K562 (cell line): ENCODE results near the gene FAM110D. TPM values are rescaled to one million over a fixed set of nuclear protein-coding genes. Genes with fewer than 3 reads are reported as not detected.

Source experiments
- ATAC-seq: fragments of 200-7000 bp; cut with Tn5 transposase; 3 replicates; pipeline ENCODE4 v1.9.1; 2020; ENCODE audit warnings: moderate library complexity
- BruUV-seq: library from RNA; stranded (reverse); fragments of 400-500 nt; replicated peaks from 2 replicates; lab custom pipeline; 2021; lab: Mats Ljungman, UMichigan
- CTCF ChIA-PET: fragments of 300-600 bp; formaldehyde crosslinking; extraction: SDS; loops from one replicate; lab custom pipeline; 2021; ENCODE audit warnings: low intra/inter-chr PET ratio; lab: Yijun Ruan, JAX
- POLR2A ChIA-PET: fragments of 300-600, 350-650 bp; sonication (Branson Sonifier 250); formaldehyde crosslinking; extraction: SDS; loops from one replicate; lab custom pipeline; 2021; ENCODE audit warnings: antibody characterized with exemption, inconsistent platforms; lab: Yijun Ruan, JAX
- DNase-seq, 4 experiments: peaks; one replicate each; pipeline versions ENCODE4 v3.0.0 to v3.0.0-alpha.2; 2011 to 2018; ENCODE audit warnings: low spot score in 3 of 4, mixed read lengths in 3 of 4; ENCODE audit errors: extremely low read depth in 1 of 4
- FAIRE-seq: peaks from 2 replicates; lab custom pipeline; 2011; peaks lifted over from hg19 to GRCh38; lab: Jason Lieb, UNC
- H2AFZ ChIP-seq: 2 replicates; pipeline ENCODE4 v1.6.0; 2011; ENCODE audit warnings: low read depth, low read length, control low read depth, inconsistent platforms
- H3K27ac ChIP-seq: fragments of 200-600 bp; 3 replicates; pipeline ENCODE4 v1.8.0; 2011; ENCODE audit warnings: low read depth, mild to moderate bottlenecking, control low read depth, inconsistent platforms, low read length, moderate library complexity, mixed read lengths; ENCODE audit errors: extremely low read depth
- H3K27me3 ChIP-seq, 2 experiments: fragments of 300-600 bp in 1 of 2; 2 replicates in 1 of 2; 3 replicates in 1 of 2; pipeline versions ENCODE4 v1.6.0 to v1.8.0; 2011; ENCODE audit warnings: inconsistent platforms in 2 of 2, low read length in 2 of 2, mild to moderate bottlenecking in 1 of 2, mixed read lengths in 1 of 2, moderate library complexity in 1 of 2; ENCODE audit not compliant: control insufficient read depth in 2 of 2, insufficient read depth in 2 of 2
- H3K36me3 ChIP-seq: fragments of 300-600 bp; 3 replicates; pipeline ENCODE4 v1.8.0; 2011; ENCODE audit warnings: mild to moderate bottlenecking, low read length, inconsistent platforms; ENCODE audit not compliant: control insufficient read depth, insufficient read depth
- H3K4me1 ChIP-seq, 2 experiments: fragments of 200-600 bp in 1 of 2; replicated peaks in 1 of 2; 2 replicates in 1 of 2; 3 replicates in 1 of 2; pipeline versions ENCODE4 v1.5.1 to v1.8.0; 2011; ENCODE audit warnings: inconsistent platforms in 2 of 2, low read length in 2 of 2, mild to moderate bottlenecking in 1 of 2, mixed read lengths in 1 of 2, moderate library complexity in 1 of 2; ENCODE audit not compliant: control insufficient read depth in 2 of 2, insufficient read depth in 2 of 2
- H3K4me2 ChIP-seq: 2 replicates; pipeline ENCODE4 v1.6.1; 2011; ENCODE audit warnings: low read length, control low read depth, inconsistent platforms, mixed read lengths; ENCODE audit not compliant: insufficient read depth
- H3K4me3 ChIP-seq: fragments of 200-600 bp; sonication (generic), shearing (Covaris generic); 2 replicates; pipeline ENCODE4 v1.5.1; 2016; ENCODE audit warnings: control low read depth, inconsistent platforms
- H3K79me2 ChIP-seq: fragments of 200-600 bp; 3 replicates; pipeline ENCODE4 v1.8.0; 2011; ENCODE audit warnings: low read length, inconsistent platforms; ENCODE audit not compliant: control insufficient read depth, insufficient read depth
- H3K9ac ChIP-seq, 2 experiments: 2 replicates each; pipeline versions ENCODE4 v1.6.0 to v1.6.1; 2011; ENCODE audit warnings: low read depth in 2 of 2, low read length in 2 of 2, control low read depth in 1 of 2, inconsistent platforms in 1 of 2, mild to moderate bottlenecking in 1 of 2, mixed read lengths in 1 of 2; ENCODE audit not compliant: insufficient read depth in 1 of 2
- H3K9me1 ChIP-seq: one replicate; pipeline ENCODE4 v1.6.0; 2011; ENCODE audit warnings: inconsistent platforms, mild to moderate bottlenecking, low read length, moderate library complexity; ENCODE audit not compliant: control insufficient read depth, insufficient read depth
- H3K9me3 ChIP-seq: replicated peaks from 2 replicates; pipeline ENCODE4 v1.5.1; 2011; ENCODE audit warnings: low read depth, low read length, inconsistent platforms; ENCODE audit not compliant: control insufficient read depth, insufficient read depth
- H4K20me1 ChIP-seq: replicated peaks from 2 replicates; pipeline ENCODE4 v1.6.1; 2011; ENCODE audit warnings: low read length, inconsistent platforms, mixed read lengths; ENCODE audit not compliant: control insufficient read depth, insufficient read depth
- BCOR ChIP-seq: fragments of 450-650 bp; IDR thresholded peaks from 2 replicates; pipeline ENCODE4 v1.6.1; 2016
- CBX1 ChIP-seq: sonication (generic); IDR thresholded peaks from 2 replicates; pipeline ENCODE4 v1.6.1; 2016; ENCODE audit warnings: antibody characterized with exemption, low read depth, mild to moderate bottlenecking
- CXXC5 ChIP-seq: fragments of 250-450 bp; sonication (Bioruptor Pico); IDR thresholded peaks from 2 replicates; pipeline ENCODE4 v1.8.0; 2022; ENCODE audit warnings: inconsistent platforms, mild to moderate bottlenecking, moderate library complexity
- ELF2 ChIP-seq: fragments of 250-450 bp; sonication (Bioruptor Pico); IDR thresholded peaks from 2 replicates; pipeline ENCODE4 v1.5.0; 2021; ENCODE audit warnings: mild to moderate bottlenecking
- KAT7 ChIP-seq: sonication (generic); formaldehyde crosslinking; IDR thresholded peaks from 2 replicates; pipeline ENCODE4 v1.8.0; 2022; ENCODE audit warnings: missing genetic modification reagents, mild to moderate bottlenecking, borderline replicate concordance
- MXI1 ChIP-seq: IDR thresholded peaks from 2 replicates; pipeline ENCODE4 v1.6.1; 2011; ENCODE audit warnings: low read depth, mild to moderate bottlenecking, improper control_type of control experiment, low read length
- RB1 ChIP-seq: fragments of 450-650 bp; IDR thresholded peaks from 2 replicates; pipeline ENCODE4 v1.6.1; 2017; ENCODE audit warnings: low read depth, mild to moderate bottlenecking
- SIN3B ChIP-seq: fragments of 450-650 bp; IDR thresholded peaks from 2 replicates; pipeline ENCODE4 v1.6.1; 2017; ENCODE audit warnings: low read depth, mild to moderate bottlenecking, moderate library complexity
- SMAD4 ChIP-seq: fragments of 250-450 bp; sonication (Bioruptor Pico); conservative IDR thresholded peaks from 2 replicates; pipeline ENCODE4 v1.8.0; 2021; ENCODE audit warnings: inconsistent platforms, mild to moderate bottlenecking, moderate library complexity
- ZNF347 ChIP-seq: fragments of 450-650 bp; formaldehyde crosslinking; IDR thresholded peaks from 2 replicates; pipeline ENCODE4 v1.4.0; 2020; ENCODE audit warnings: low read depth, mild to moderate bottlenecking, moderate library complexity
- WGBS: fragments of 100-300 bp; shearing (Covaris generic); methylation state at CpG from one replicate; pipeline ENCODE4 v1.1.6; 2016; ENCODE audit warnings: low coverage, mixed read lengths; ENCODE audit not compliant: insufficient coverage; ENCODE audit errors: missing lambda C conversion rate; 5-methylcytosine and 5-hydroxymethylcytosine counted together
- in situ Hi-C: fragments of 300-500 bp; cut with MboI; formaldehyde crosslinking; loops from 4 replicates; pipeline ENCODE4 v1.15.0; 2018; ENCODE audit warnings: inconsistent platforms, mixed read lengths
- intact Hi-C: fragments of 100-400 bp; cut with micrococcal nuclease; formaldehyde crosslinking; loops from 2 replicates; pipeline ENCODE4 v1.14.2; 2022
- polyA plus RNA-seq, 8 experiments: library from polyadenylated mRNA; depleted of rRNA in 4 of 8; stranded (reverse) in 5 of 8; unstranded in 3 of 8; fragments of >200 nt; fragmentation: Nextera tagmentation in 2 of 8; fragmentation: Illumina TruSeq in 1 of 8; extraction: Ambion mirVana in 2 of 8; extraction: Trizol in 1 of 8; gene quantifications; 2 replicates each; pipeline versions ENCODE4 v1.2.1 to v1.2.3, GENCODE V29; 2011 to 2014; ENCODE audit warnings: inconsistent platforms in 1 of 8, missing spikeins in 1 of 8
- total RNA-seq, 7 experiments: library from RNA; depleted of rRNA in 6 of 7; stranded (reverse); fragments of >200 nt in 6 of 7; fragmentation: Illumina TruSeq in 2 of 7; extraction: Trizol in 2 of 7; gene quantifications; 2 replicates each; pipeline versions ENCODE4 v1.2.1 to v1.2.3, GENCODE V29; 2011 to 2021; ENCODE audit warnings: low replicate concordance in 1 of 7
- TF ChIP-seq, protein P1 (sequence below), 2 experiments: IDR thresholded peaks; 2 replicates each; pipeline ENCODE4 v1.6.1; 2011; ENCODE audit warnings: borderline replicate concordance in 1 of 2, control low read depth in 1 of 2, low read depth in 1 of 2, low read length in 1 of 2, mild to moderate bottlenecking in 1 of 2, mixed read lengths in 1 of 2, moderate library complexity in 1 of 2; ENCODE audit not compliant: insufficient read depth in 1 of 2, insufficient read length in 1 of 2, poor library complexity in 1 of 2, severe bottlenecking in 1 of 2; ENCODE audit errors: extremely low read depth in 1 of 2
- TF ChIP-seq, protein P2 (sequence below), 2 experiments: fragments of 200-800 bp in 1 of 2; sonication (Bioruptor generic) in 1 of 2; sonication (generic) in 1 of 2; formaldehyde crosslinking in 1 of 2; IDR thresholded peaks in 1 of 2; conservative IDR thresholded peaks in 1 of 2; 2 replicates each; pipeline versions ENCODE4 v1.5.0 to v1.6.1; 2016 to 2020; ENCODE audit warnings: missing compliant biosample characterization in 1 of 2, missing genetic modification characterization in 1 of 2, missing genetic modification reagents in 1 of 2
- TF ChIP-seq, protein P3 (sequence below): fragments of 450-650 bp; IDR thresholded peaks from 2 replicates; pipeline ENCODE4 v1.6.1; 2018; ENCODE audit not compliant: partially characterized antibody

Gene FAM110D
- total and polyA plus RNA-seq, 9 of the 15 experiments (the other 6 are each of a cell fraction or from before 2014, with no cell fraction given): 0.04 to 1.1 (median 0.33) TPM

DNA sequence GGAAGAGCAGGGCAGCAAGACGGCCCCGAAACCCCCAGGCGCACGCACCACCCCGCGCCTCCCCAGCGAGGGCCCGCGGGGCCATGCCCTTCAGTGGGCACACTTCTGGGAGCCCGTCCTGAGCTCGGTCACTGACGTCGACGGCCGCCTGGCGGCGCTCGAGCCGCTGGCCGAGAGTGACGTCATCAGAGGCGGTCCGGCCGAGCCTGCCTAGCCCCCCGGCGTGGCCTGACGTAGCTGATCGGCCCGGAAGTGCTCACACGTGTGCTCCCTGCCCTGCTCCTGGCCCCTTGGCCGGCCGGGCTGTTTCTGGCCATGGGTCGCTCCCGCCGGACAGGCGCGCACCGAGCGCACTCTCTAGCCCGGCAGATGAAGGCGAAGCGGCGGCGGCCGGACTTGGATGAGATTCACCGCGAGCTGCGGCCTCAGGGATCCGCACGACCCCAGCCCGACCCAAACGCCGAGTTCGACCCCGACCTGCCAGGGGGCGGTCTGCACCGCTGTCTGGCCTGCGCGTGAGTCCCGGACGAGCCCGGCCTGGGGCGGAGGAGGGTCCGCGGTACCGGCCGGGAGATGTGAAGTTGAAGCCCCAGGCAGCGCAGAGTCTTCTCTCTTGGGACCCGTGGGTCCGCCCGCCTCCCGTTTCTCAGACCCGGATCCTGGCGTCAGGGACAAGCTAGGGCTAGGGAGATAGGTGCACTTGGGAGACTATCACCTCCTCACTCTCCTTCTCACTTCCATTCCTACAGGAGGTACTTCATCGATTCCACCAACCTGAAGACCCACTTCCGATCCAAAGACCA is 11.0 kb downstream of the FAM110D start, which contains the start of gene ZNF593:
Gene ZNF593, plus strand, starts transcription at position 240 of the 803 bp plus-strand sequence. Its CDS starts 76 bp downstream, at position 316.
- POLR2A ChIA-PET: interaction anchor here (0.5 to 1.6 kb wide), 21 partner anchors 8 to 379 kb away, joined by 3 to 12 read pairs (median 3); partner anchors contain the start of genes CATSPER4, CEP85, CNKSR1 and FAM110D
- peaks cover 4% of the 10 kb centered on the region for H3K9me1 ChIP-seq
- peak; percentile 44; the same call in 1 of the 2 replicates for TF ChIP-seq BCOR
- TF ChIP-seq, protein P1, sequence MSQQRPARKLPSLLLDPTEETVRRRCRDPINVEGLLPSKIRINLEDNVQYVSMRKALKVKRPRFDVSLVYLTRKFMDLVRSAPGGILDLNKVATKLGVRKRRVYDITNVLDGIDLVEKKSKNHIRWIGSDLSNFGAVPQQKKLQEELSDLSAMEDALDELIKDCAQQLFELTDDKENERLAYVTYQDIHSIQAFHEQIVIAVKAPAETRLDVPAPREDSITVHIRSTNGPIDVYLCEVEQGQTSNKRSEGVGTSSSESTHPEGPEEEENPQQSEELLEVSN (IDR thresholded peaks at IDR 0.05; ENCODE audit: borderline replicate concordance in 1 of 2, extremely low read depth in 1 of 2, insufficient read depth in 1 of 2, insufficient read length in 1 of 2, low read depth in 1 of 2, low read length in 1 of 2, poor library complexity in 1 of 2, severe bottlenecking in 1 of 2): peak in 1 of 2 experiments; percentile 48
- TF ChIP-seq, protein P2, sequence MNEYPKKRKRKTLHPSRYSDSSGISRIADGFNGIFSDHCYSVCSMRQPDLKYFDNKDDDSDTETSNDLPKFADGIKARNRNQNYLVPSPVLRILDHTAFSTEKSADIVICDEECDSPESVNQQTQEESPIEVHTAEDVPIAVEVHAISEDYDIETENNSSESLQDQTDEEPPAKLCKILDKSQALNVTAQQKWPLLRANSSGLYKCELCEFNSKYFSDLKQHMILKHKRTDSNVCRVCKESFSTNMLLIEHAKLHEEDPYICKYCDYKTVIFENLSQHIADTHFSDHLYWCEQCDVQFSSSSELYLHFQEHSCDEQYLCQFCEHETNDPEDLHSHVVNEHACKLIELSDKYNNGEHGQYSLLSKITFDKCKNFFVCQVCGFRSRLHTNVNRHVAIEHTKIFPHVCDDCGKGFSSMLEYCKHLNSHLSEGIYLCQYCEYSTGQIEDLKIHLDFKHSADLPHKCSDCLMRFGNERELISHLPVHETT (CRISPR knock-in tag; conservative IDR thresholded peaks at IDR 0.05 in 1 of 2, IDR thresholded peaks at IDR 0.05 in 1 of 2): peak in 1 of 2 experiments; percentile 71; a peak in 1 of 4 replicates
- TF ChIP-seq, protein P3, sequence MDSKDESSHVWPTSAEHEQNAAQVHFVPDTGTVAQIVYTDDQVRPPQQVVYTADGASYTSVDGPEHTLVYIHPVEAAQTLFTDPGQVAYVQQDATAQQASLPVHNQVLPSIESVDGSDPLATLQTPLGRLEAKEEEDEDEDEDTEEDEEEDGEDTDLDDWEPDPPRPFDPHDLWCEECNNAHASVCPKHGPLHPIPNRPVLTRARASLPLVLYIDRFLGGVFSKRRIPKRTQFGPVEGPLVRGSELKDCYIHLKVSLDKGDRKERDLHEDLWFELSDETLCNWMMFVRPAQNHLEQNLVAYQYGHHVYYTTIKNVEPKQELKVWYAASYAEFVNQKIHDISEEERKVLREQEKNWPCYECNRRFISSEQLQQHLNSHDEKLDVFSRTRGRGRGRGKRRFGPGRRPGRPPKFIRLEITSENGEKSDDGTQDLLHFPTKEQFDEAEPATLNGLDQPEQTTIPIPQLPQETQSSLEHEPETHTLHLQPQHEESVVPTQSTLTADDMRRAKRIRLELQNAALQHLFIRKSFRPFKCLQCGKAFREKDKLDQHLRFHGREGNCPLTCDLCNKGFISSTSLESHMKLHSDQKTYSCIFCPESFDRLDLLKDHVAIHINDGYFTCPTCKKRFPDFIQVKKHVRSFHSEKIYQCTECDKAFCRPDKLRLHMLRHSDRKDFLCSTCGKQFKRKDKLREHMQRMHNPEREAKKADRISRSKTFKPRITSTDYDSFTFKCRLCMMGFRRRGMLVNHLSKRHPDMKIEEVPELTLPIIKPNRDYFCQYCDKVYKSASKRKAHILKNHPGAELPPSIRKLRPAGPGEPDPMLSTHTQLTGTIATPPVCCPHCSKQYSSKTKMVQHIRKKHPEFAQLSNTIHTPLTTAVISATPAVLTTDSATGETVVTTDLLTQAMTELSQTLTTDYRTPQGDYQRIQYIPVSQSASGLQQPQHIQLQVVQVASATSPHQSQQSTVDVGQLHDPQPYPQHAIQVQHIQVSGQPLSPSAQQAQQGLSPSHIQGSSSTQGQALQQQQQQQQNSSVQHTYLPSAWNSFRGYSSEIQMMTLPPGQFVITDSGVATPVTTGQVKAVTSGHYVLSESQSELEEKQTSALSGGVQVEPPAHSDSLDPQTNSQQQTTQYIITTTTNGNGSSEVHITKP: peak; percentile 30
- peak; percentile 94 for TF ChIP-seq CXXC5 (CRISPR knock-in tag)
- peak; percentile 99 for TF ChIP-seq MXI1
- TF ChIP-seq ELF2 (CRISPR knock-in tag): peak; percentile 98
- peak; percentile 92 for TF ChIP-seq SIN3B
- TF ChIP-seq SMAD4 (CRISPR knock-in tag): peak; percentile 85
- TF ChIP-seq RB1: peak; percentile 96
- peak; percentile 84; the same call in 1 of the 2 replicates for TF ChIP-seq CBX1
- TF ChIP-seq ZNF347 (CRISPR knock-in tag): no peak
- peak; percentile 98; the same call in 1 of the 2 replicates for TF ChIP-seq KAT7 (CRISPR knock-in tag)

More for the DNA sequence above, 11.0 kb downstream of the FAM110D start, which contains the start of gene ZNF593:
- intact Hi-C loops: loop anchor here (2.0 to 10.0 kb wide), 3 partner anchors 31 to 215 kb away; partner anchors contain the start of gene CEP85
- WGBS: 1% methylated on average over 63 of the region's 76 CpGs
- Histone ChIP-seq H2AFZ (peak within 1 kb of the TSS; percentile 90), H3K27me3 (no peaks in the 10 kb centered on the region), H3K27ac (peak within 1 kb of the TSS; percentile 85), H3K9ac (peak within 1 kb of the TSS; percentile 88 to 98), H3K4me2 (peak within 1 kb of the TSS; percentile 96), H4K20me1 (no peaks in the 10 kb centered on the region), H3K36me3 (peaks cover 17% of the 10 kb centered on the region; the same call in 1 of the 3 replicates), H3K9me3 (no peaks in the 10 kb centered on the region), H3K4me3 (peak within 1 kb of the TSS; percentile 89), H3K4me1 (peaks cover 22 to 37% of the 10 kb centered on the region in 2 experiments), H3K79me2 (peaks cover 21% of the 10 kb centered on the region)
- no TSS peak for BruUV-seq
- DNase-seq (peak; percentile 97 to 99 (median 99)), ATAC-seq (peak; percentile 96), FAIRE-seq (peak; percentile 99)
- in situ Hi-C loops: no loop called here
- CTCF ChIA-PET: interaction anchor here (0.7 to 1.9 kb wide), 5 partner anchors 30 to 152 kb away, joined by 3 to 8 read pairs (median 3); no protein-coding TSS in a partner anchor
